T-cell (primary cell): ENCODE results near the gene CBR1. TPM values are rescaled to one million over a fixed set of nuclear protein-coding genes. Genes with fewer than 3 reads are reported as not detected.

Experiments used
- ATAC-seq, 4 experiments: fragments of 200-7000 bp in 3 of 4; fragments of 150-1000 bp in 1 of 4; cut with Tn5 transposase; replicated peaks in 1 of 4; 1 replicate in 3 of 4; 2 replicates in 1 of 4; pipeline ENCODE4 v1.10.0; 2021; ENCODE audit warnings: moderate library complexity in 3 of 4, mild to moderate bottlenecking in 2 of 4, moderate number of reproducible peaks in 1 of 4
- CTCF ChIA-PET, 2 donors: fragments of 300-600 bp; sonication (Branson Sonifier 250); formaldehyde crosslinking; loops; one replicate each; lab custom pipeline; 2022; ENCODE audit warnings: antibody characterized with exemption in 2 of 2; lab: Charles Lee
- POLR2A ChIA-PET, 2 donors: fragments of 300-600 bp; sonication (Branson Sonifier 250); formaldehyde crosslinking; loops; one replicate each; lab custom pipeline; 2022; ENCODE audit warnings: antibody characterized with exemption in 2 of 2; lab: Charles Lee
- DNase-seq, 35 experiments: peaks; one replicate each; pipeline versions ENCODE4 v3.0.0 to v3.0.0-alpha.2; 2013 to 2023
- H3K27ac ChIP-seq: one replicate; pipeline ENCODE4 v1.5.1; 2013; ENCODE audit warnings: low read length
- H3K27me3 ChIP-seq, 2 experiments: replicated peaks in 1 of 2; 1 replicate in 1 of 2; 2 replicates in 1 of 2; pipeline versions ENCODE4 v1.6.1 to v1.7.0; 2013; ENCODE audit warnings: low read length in 1 of 2, mixed read lengths in 1 of 2; ENCODE audit not compliant: control insufficient read depth in 2 of 2, insufficient read depth in 2 of 2; ENCODE audit errors: extremely low read depth in 1 of 2
- H3K36me3 ChIP-seq, 2 donors: 1 replicate in 1 of 2; 2 replicates in 1 of 2; pipeline versions ENCODE4 v1.6.1 to v1.7.0; 2013; ENCODE audit warnings: low read length in 1 of 2; ENCODE audit not compliant: control insufficient read depth in 2 of 2, insufficient read depth in 1 of 2; ENCODE audit errors: extremely low read depth in 1 of 2
- H3K4me1 ChIP-seq, 2 experiments: 1 replicate in 1 of 2; 2 replicates in 1 of 2; pipeline versions ENCODE4 v1.6.1 to v1.7.0; 2013; ENCODE audit warnings: low read length in 2 of 2, mixed read lengths in 1 of 2; ENCODE audit not compliant: insufficient read depth in 2 of 2, control insufficient read depth in 1 of 2; ENCODE audit errors: extremely low read depth in 1 of 2
- H3K4me3 ChIP-seq, 2 donors: 1 replicate in 1 of 2; 2 replicates in 1 of 2; pipeline versions ENCODE4 v1.5.1 to v1.7.0; 2013; ENCODE audit warnings: mild to moderate bottlenecking in 2 of 2, low read length in 1 of 2, moderate library complexity in 1 of 2; ENCODE audit not compliant: control insufficient read depth in 1 of 2; ENCODE audit errors: extremely low read depth in 1 of 2
- H3K9me3 ChIP-seq: 2 replicates; pipeline ENCODE4 v1.7.0; 2013
- H3K27ac Mint-ChIP-seq, 2 donors: one replicate each; pipeline ENCODE4 v1.8.0; 2020 to 2021; ENCODE audit warnings: mild to moderate bottlenecking in 2 of 2, mixed read lengths in 2 of 2
- H3K27me3 Mint-ChIP-seq, 2 donors: one replicate each; pipeline ENCODE4 v1.8.0; 2021 to 2022; ENCODE audit warnings: mixed read lengths in 2 of 2
- H3K36me3 Mint-ChIP-seq: one replicate; pipeline ENCODE4 v1.8.0; 2021; ENCODE audit warnings: mixed read lengths
- H3K4me1 Mint-ChIP-seq, 3 donors: one replicate each; pipeline ENCODE4 v1.8.0; 2020 to 2022; ENCODE audit warnings: mixed read lengths in 3 of 3, mild to moderate bottlenecking in 1 of 3
- H3K4me3 Mint-ChIP-seq, 3 donors: one replicate each; pipeline ENCODE4 v1.8.0; 2020 to 2022; ENCODE audit warnings: mild to moderate bottlenecking in 3 of 3, mixed read lengths in 3 of 3, moderate library complexity in 3 of 3
- H3K9me3 Mint-ChIP-seq, 3 donors: one replicate each; pipeline ENCODE4 v1.8.0; 2020 to 2022; ENCODE audit warnings: mixed read lengths in 3 of 3
- WGBS: methylation state at CpG from one replicate; pipeline ENCODE4 v1.1.5; 2013; ENCODE audit warnings: missing lambda C conversion rate; ENCODE audit not compliant: insufficient coverage; 5-methylcytosine and 5-hydroxymethylcytosine counted together
- total RNA-seq, 35 experiments: library from RNA in 6 of 35; stranded (reverse) in 6 of 35; fragments of 120-200 nt in 1 of 35; gene quantifications; one replicate each; pipeline versions ENCODE4 v1.2.1 to v1.2.4 and lab custom pipeline; 2013 to 2026

The CBR1 gene
- total RNA-seq, 5 donors from 2014 or later (not counting 1 experiment from before 2014, with no cell fraction given), result 5.1 to 40.3 (median 21.1) TPM

GRCh38 chr21:36055551-36055950 lies 14.3 kb upstream of the CBR1 start:
- Histone ChIP-seq H3K4me3 (no peak overlapping the region), H3K36me3 (peaks cover 19 to 59% of the 10 kb centered on the region in 2 donors), H3K27me3 (no peaks in the 10 kb centered on the region), H3K27ac (no peak overlapping the region), H3K4me1 (peaks cover 3 to 16% of the 10 kb centered on the region in 2 experiments), H3K9me3 (no peaks in the 10 kb centered on the region)
- Mint-ChIP-seq H3K4me1 (peaks cover 10 to 42% (median 28%) of the 10 kb centered on the region in 3 donors), H3K36me3 (peaks cover 58% of the 10 kb centered on the region), H3K4me3 (no peak overlapping the region), H3K9me3 (no peaks in the 10 kb centered on the region), H3K27me3 (no peaks in the 10 kb centered on the region), H3K27ac (no peak overlapping the region)
- DNase-seq (no peak), ATAC-seq (no peak)
- WGBS, result 94% methylated on average over 2 of the region's 3 CpGs
- POLR2A ChIA-PET, result no interaction called here
- CTCF ChIA-PET, result interaction anchor here (0.6 to 1.0 kb wide), 2 partner anchors 57 to 121 kb away, joined by 3 to 4 read pairs; no protein-coding TSS in a partner anchor

DNA sequence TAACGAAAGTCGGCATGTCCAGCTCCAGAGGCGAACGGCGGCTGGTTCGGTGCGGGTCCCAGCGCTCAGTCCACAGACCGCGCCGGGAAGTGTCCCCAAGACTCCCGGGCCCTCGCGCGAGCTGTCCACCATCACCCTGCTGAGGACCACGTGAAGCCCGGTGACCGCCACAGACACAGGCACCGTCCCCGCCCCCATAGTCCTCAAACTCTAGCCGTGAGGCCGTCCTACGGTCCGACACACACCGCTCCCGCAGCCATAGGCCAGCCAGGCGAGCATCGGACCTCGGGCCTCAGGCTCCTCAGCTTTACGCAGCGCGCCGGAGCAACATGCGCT lies 10.0 kb upstream of the CBR1 start:
- Histone ChIP-seq H3K9me3 (no peaks in the 10 kb centered on the region), H3K27ac (peak overlapping the region; percentile 85), H3K4me3 (peak overlapping the region; percentile 76 to 77), H3K27me3 (no peaks in the 10 kb centered on the region), H3K4me1 (peaks cover 3 to 17% of the 10 kb centered on the region in 2 experiments), H3K36me3 (peaks cover 3 to 32% of the 10 kb centered on the region in 2 donors)
- H3K4me1 Mint-ChIP-seq, result peaks cover 10 to 34% (median 20%) of the 10 kb centered on the region in 3 donors
- 1% methylated on average over 34 of the region's 34 CpGs for WGBS
- peak overlapping the region; percentile 98 for H3K27ac Mint-ChIP-seq
- peak overlapping the region; percentile 79 to 96 (median 93) for H3K4me3 Mint-ChIP-seq
- ChIA-PET CTCF (interaction anchor here (0.6 to 2.8 kb wide), 4 partner anchors 10 to 1366 kb away, joined by 3 to 13 read pairs (median 8); partner anchors contain the start of gene CBR1 (in 1 of the 2)), POLR2A (interaction anchor here (0.5 to 0.6 kb wide), 3 partner anchors 54 to 260 kb away, joined by 3 to 12 read pairs (median 6); partner anchors contain the start of gene MORC3 (in 1 of the 2))
- H3K36me3 Mint-ChIP-seq, result peaks cover 36% of the 10 kb centered on the region
- H3K27me3 Mint-ChIP-seq, result no peaks in the 10 kb centered on the region
- no peaks in the 10 kb centered on the region for H3K9me3 Mint-ChIP-seq
- ATAC-seq, result peak in 2 of 4 experiments; percentile 33 to 36
- peak in 4 of 35 experiments; percentile 1 to 26 (median 4) for DNase-seq

GRCh38 chr21:36060159-36060921 lies 9.5 kb upstream of the CBR1 start, which contains the start of gene SETD4:
SETD4 (minus strand) TSS chr21:36060526; CDS start chr21:36058888, 1,638 bp downstream.
- H3K4me3 Mint-ChIP-seq, result peak within 1 kb of the TSS; percentile 79 to 96 (median 93)
- Histone ChIP-seq H3K36me3 (peaks cover 3 to 27% of the 10 kb centered on the region in 2 donors), H3K4me3 (peak within 1 kb of the TSS; percentile 76 to 77), H3K4me1 (peaks cover 3 to 17% of the 10 kb centered on the region in 2 experiments), H3K27me3 (no peaks in the 10 kb centered on the region), H3K9me3 (no peaks in the 10 kb centered on the region), H3K27ac (peak within 1 kb of the TSS; percentile 85)
- no peaks in the 10 kb centered on the region for H3K27me3 Mint-ChIP-seq
- H3K9me3 Mint-ChIP-seq, result no peaks in the 10 kb centered on the region
- DNase-seq (peak; percentile 79 to 94 (median 88)), ATAC-seq (peak; percentile 91 to 92 (median 92))
- H3K4me1 Mint-ChIP-seq, result peaks cover 10 to 30% (median 20%) of the 10 kb centered on the region in 3 donors
- ChIA-PET CTCF (interaction anchor here (0.6 to 2.8 kb wide), 3 partner anchors 10 to 1366 kb away, joined by 6 to 13 read pairs (median 10); partner anchors contain the start of gene CBR1 (in 1 of the 2)), POLR2A (interaction anchor here in 1 of 2 donors (0.6 kb wide), 2 partner anchors 54 to 260 kb away, joined by 7 to 12 read pairs; partner anchors contain the start of gene MORC3)
- peaks cover 31% of the 10 kb centered on the region for H3K36me3 Mint-ChIP-seq
- WGBS, result 0% methylated on average over 45 of the region's 57 CpGs
- peak within 1 kb of the TSS; percentile 98 for H3K27ac Mint-ChIP-seq

- peak overlapping the region in 2 of 3 donors; percentile 93 to 96 for H3K4me3 Mint-ChIP-seq
- no peak overlapping the region for H3K27ac ChIP-seq
- no peaks in the 10 kb centered on the region for H3K9me3 ChIP-seq
- peaks cover 3 to 17% of the 10 kb centered on the region in 2 experiments for H3K4me1 ChIP-seq
- peaks cover 20% of the 10 kb centered on the region for H3K36me3 Mint-ChIP-seq
- no peaks in the 10 kb centered on the region for H3K9me3 Mint-ChIP-seq
- POLR2A ChIA-PET, result no interaction called here
- no peaks in the 10 kb centered on the region for H3K27me3 ChIP-seq
- WGBS, result 100% methylated on average over 1 of the region's 2 CpGs
- H3K27me3 Mint-ChIP-seq, result no peaks in the 10 kb centered on the region
- CTCF ChIA-PET, result no interaction called here
- H3K4me1 Mint-ChIP-seq, result peaks cover 10 to 28% (median 20%) of the 10 kb centered on the region in 3 donors
- no peak overlapping the region for H3K4me3 ChIP-seq
- DNase-seq, result no peak
- peaks cover 3 to 16% of the 10 kb centered on the region in 2 donors for H3K36me3 ChIP-seq
- H3K27ac Mint-ChIP-seq, result peak overlapping the region in 1 of 2 donors; percentile 11
- no peak for ATAC-seq
These were observed 8.4 kb upstream of the CBR1 start for GRCh38 chr21:36061445-36061844.

- POLR2A ChIA-PET, result no interaction called here
- Histone ChIP-seq H3K27ac (no peak overlapping the region), H3K4me3 (no peak overlapping the region), H3K4me1 (peaks cover 3 to 17% of the 10 kb centered on the region in 2 experiments), H3K27me3 (no peaks in the 10 kb centered on the region), H3K9me3 (no peaks in the 10 kb centered on the region), H3K36me3 (no peaks in the 10 kb centered on the region)
- Mint-ChIP-seq H3K27ac (no peak overlapping the region), H3K4me1 (peaks cover 0 to 17% (median 12%) of the 10 kb centered on the region in 3 donors), H3K36me3 (peaks cover 3% of the 10 kb centered on the region), H3K27me3 (no peaks in the 10 kb centered on the region), H3K9me3 (no peaks in the 10 kb centered on the region), H3K4me3 (no peak overlapping the region)
- CTCF ChIA-PET, result no interaction called here
- DNase-seq (no peak), ATAC-seq (no peak)
- 84% methylated on average over 8 of the region's 14 CpGs for WGBS
These were observed 6.3 kb upstream of the CBR1 start for GRCh38 chr21:36063375-36064084.

DNA sequence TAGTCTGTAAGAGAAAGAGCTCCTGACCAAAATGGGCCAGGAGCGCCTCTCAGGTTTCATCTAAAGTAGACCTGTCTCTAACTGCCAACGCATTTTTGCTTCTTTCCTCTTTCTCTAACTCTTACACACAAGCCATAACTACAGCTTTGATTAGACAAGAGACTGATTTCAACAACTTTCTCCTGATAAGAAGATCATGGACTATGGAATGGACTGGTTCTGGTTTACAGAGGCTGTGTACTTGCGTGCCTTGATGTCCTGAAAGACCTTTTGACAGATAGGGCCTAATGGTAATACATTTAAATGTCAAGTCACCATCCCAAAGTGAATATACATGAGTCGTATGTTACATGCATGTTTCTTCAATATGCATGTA lies 5.8 kb upstream of the CBR1 start:
- no peak overlapping the region for H3K27ac Mint-ChIP-seq
- CTCF ChIA-PET, result no interaction called here

More for the DNA sequence above, 5.8 kb upstream of the CBR1 start:
- peaks cover 3 to 14% (median 11%) of the 10 kb centered on the region in 3 donors for H3K4me1 Mint-ChIP-seq
- DNase-seq (no peak), ATAC-seq (no peak)
- POLR2A ChIA-PET, result no interaction called here
- H3K27ac ChIP-seq, result no peak overlapping the region
- H3K9me3 ChIP-seq, result no peaks in the 10 kb centered on the region
- H3K36me3 Mint-ChIP-seq, result no peaks in the 10 kb centered on the region
- H3K9me3 Mint-ChIP-seq, result peaks cover 0 to 4% (median 3%) of the 10 kb centered on the region in 3 donors
- peaks cover 0 to 4% of the 10 kb centered on the region in 2 donors for H3K36me3 ChIP-seq
- H3K4me3 Mint-ChIP-seq, result no peak overlapping the region
- H3K27me3 Mint-ChIP-seq, result no peaks in the 10 kb centered on the region
- no peak overlapping the region for H3K4me3 ChIP-seq
- peaks cover 3 to 15% of the 10 kb centered on the region in 2 experiments for H3K4me1 ChIP-seq
- WGBS, result no CpG with 5 or more reads among the region's 4 CpGs
- H3K27me3 ChIP-seq, result no peaks in the 10 kb centered on the region
